Measurements from ENCODE around the gene BDKRB1.

Gene BDKRB1

GRCh38 chr14:96281486-96281885, 25.5 kb downstream of the BDKRB1 start:
- DNase-seq (ENCODE audit: low read depth in 2 of 2), result no peak

- no peak for DNase-seq (ENCODE audit: low read depth in 2 of 2)
Observed at GRCh38 chr14:96284008-96284407, 28.0 kb downstream of the BDKRB1 start.

DNA sequence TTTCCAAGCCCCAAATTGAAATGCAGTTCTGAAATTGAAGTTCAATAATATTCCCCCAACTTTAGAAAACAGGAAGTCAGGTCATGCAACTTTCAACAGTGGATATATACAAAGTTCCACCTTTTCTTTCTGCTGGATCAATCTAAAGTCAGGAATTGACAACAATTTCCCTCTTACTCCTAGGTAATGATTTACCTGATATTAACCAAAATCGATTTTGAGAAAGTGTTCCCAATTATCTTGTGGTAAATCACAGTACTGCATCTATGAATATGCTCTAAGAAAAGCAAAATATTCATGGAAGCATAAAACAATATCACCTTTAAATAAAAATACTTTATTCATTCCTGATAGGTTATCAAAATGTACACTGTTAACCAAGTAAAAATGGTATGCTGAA, 28.4 kb downstream of the BDKRB1 start:
- DNase-seq (ENCODE audit: low read depth in 2 of 2), result no peak

GRCh38 chr14:96285667-96286066, 29.7 kb downstream of the BDKRB1 start:
- DNase-seq (ENCODE audit: low read depth in 2 of 2), result no peak

DNA sequence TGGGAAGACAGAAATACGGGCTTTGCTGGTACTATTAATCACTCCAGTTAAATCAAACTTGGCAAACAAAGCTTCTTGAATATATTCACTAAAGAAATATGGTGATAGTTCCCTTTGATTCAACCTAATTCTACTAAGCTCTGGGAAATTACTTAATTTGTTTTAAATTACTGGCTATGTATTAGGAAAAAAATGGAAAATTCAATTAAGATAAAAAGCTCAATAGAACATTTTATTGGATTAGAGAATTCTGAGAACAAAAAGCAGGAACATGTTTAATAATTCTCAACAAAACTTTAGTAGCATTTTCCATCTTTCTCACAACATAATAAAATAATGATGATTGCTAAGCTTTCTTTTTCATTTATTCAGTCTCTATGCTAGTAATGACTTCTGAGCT, 30.2 kb downstream of the BDKRB1 start:
- no peak for DNase-seq (ENCODE audit: low read depth in 2 of 2)

DNA sequence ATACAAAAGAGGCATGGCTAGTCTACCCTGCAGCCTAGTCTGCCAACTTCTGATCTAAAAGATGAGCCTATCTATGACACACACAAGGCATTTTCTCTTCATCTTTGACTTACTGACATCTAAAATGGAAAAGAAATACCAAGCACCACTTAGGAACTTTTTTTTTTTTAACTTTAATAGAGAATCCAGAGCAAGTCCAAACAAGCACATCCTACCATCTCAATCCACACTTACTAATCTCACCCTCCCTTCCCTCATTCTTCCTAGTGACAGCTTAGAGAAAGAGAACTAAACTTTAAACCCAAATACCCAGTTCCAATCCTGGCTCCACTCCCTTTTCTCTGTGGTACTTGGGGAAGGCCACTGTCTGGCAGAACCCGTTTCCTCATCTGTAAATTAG, 31.8 kb downstream of the BDKRB1 start:
- DNase-seq (ENCODE audit: low read depth in 2 of 2), result no peak

GRCh38 chr14:96294246-96294645, 38.2 kb downstream of the BDKRB1 start:
- DNase-seq (ENCODE audit: low read depth in 2 of 2), result no peak

DNA sequence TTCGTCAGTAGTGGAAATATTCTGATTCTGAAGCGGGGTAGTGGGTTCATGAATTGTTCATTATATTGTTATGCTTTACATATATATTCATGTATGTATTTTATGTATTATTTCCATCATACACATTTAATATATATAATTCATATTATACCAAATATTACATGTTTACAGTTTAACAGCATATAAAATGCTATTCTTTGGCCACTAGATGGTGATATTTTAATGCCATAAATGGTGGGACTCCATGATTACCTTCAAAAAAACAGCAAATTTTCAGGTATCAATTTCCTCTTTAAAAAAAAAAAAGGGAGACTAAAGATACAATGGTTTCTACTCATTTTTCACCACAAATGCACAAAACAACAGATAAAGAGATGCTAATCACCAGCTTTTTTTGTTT, 41.0 kb downstream of the BDKRB1 start:
- no peak for DNase-seq (ENCODE audit: low read depth in 2 of 2)

- DNase-seq (ENCODE audit: low read depth in 2 of 2), result no peak
Observed at GRCh38 chr14:96297997-96298515, 42.0 kb downstream of the BDKRB1 start.

- DNase-seq (ENCODE audit: low read depth in 2 of 2), result no peak
Observed at GRCh38 chr14:96299441-96299840, 43.4 kb downstream of the BDKRB1 start.

- no peak for DNase-seq (ENCODE audit: low read depth in 2 of 2)
Observed at GRCh38 chr14:96303981-96304380, 48.0 kb downstream of the BDKRB1 start.

DNA sequence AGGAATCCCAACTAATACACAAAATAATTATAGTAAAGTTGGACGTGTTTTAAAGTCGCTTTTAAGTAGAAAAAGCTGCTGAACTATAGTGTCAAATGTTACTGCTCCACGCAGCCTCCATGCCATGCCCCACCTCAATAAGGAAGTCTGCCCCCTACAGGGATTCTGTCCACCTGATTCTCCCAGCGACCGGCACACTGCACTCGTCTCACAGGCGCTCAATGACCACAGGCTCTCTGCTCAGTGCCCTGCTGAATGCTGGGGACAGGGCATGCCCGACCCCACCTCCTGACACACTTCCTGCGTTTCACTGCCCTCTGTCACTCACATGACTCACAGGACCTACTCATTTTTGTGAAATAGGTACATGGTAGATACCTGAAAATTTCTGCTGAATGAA, 48.9 kb downstream of the BDKRB1 start:
- DNase-seq (ENCODE audit: low read depth in 2 of 2), result no peak

GRCh38 chr14:96307434-96307833, 51.4 kb downstream of the BDKRB1 start:
- DNase-seq (ENCODE audit: low read depth in 2 of 2), result no peak

- no peak for DNase-seq (ENCODE audit: low read depth in 2 of 2)
Observed at GRCh38 chr14:96309133-96309895, 53.3 kb downstream of the BDKRB1 start.

- no peak for DNase-seq (ENCODE audit: low read depth in 2 of 2)
Observed at GRCh38 chr14:96309896-96310330, 53.9 kb downstream of the BDKRB1 start.

GRCh38 chr14:96310906-96311305, 54.9 kb downstream of the BDKRB1 start:
- no peak for DNase-seq (ENCODE audit: low read depth in 2 of 2)
